Suprapubic skin (tissue), 3 donors: ENCODE measurements around the gene TMEM174.

ENCODE experiments used
- CTCF ChIP-seq, 2 donors: fragments of 200-600 bp in 1 of 2; fragments of 450-650 bp in 1 of 2; sonication (generic) in 1 of 2; IDR thresholded peaks; one replicate each; pipeline ENCODE4 v1.5.1; 2016 to 2019; ENCODE audit warnings: antibody characterized with exemption in 2 of 2, mild to moderate bottlenecking in 1 of 2, moderate library complexity in 1 of 2
- EP300 ChIP-seq: sonication (generic); formaldehyde crosslinking; IDR thresholded peaks from one replicate; pipeline ENCODE4 v1.6.1; 2017; ENCODE audit warnings: antibody characterized with exemption
- POLR2A ChIP-seq, 2 donors: fragments of 450-650 bp; IDR thresholded peaks; one replicate each; pipeline ENCODE4 v1.6.1; 2017; ENCODE audit warnings: antibody characterized with exemption in 2 of 2, mild to moderate bottlenecking in 2 of 2, moderate library complexity in 2 of 2

DNA sequence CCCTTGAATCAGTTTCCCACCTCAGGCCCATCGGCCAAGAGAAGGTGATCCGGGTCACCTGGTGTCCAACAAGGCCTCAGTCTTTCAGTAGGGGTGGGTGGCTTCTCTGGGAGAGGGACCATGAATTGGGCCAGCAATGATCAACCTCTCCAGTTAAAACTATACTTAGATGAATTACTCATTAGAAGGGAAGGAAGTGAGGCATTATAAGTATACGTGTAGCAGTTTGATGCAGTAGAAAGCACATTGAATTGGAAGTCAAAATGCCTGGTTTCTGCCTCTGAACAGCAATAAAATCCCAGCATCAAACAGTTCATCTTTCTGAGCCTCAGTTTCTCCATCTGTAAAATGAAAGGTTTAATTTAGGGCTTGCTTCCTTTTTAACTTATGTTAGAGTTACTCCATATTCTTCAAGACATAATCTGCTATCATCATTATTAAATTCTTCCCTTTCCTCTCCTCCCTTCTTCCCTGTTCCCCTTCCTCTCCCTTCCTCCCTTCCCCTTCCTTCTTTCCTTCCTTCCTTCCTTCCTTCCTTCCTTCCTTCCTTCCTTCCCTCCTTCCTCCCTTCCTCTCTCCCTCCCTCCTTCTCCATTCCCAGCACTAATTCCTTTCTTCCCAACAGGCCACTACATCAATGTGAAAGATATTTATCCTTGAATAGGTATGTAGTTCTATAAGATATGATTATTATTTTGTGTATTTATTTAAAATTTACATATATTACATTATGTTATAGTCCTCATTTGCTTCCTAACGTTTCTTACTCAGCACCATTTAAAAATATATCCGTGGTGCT lies 18.6 kb upstream of the TMEM174 start:
- TF ChIP-seq CTCF (IDR thresholded peaks at IDR 0.05) (no peak), POLR2A (IDR thresholded peaks at IDR 0.05) (no peak), EP300 (no peak)
